Measurements from ENCODE around the gene CHD9.

GRCh38 chr16:53305743-53306142, 251.0 kb downstream of the CHD9 start:
- TF ChIP-seq POLR2AphosphoS5 (IDR thresholded peaks at IDR 0.05; ENCODE audit: low read depth, low read length) (no peak), REST (IDR thresholded peaks at IDR 0.05; ENCODE audit: insufficient read depth in 1 of 2, low read depth in 2 of 2, low read length in 2 of 2) (no peak), TAF1 (IDR thresholded peaks at IDR 0.05; ENCODE audit: borderline replicate concordance, insufficient read depth, low read length) (no peak), SIN3A (IDR thresholded peaks at IDR 0.05; ENCODE audit: borderline replicate concordance, insufficient read depth, low read length) (no peak), FOXP2 (optimal IDR thresholded peaks at IDR 0.05; ENCODE audit: borderline replicate concordance, extremely low read depth, extremely low read length, insufficient read depth) (no peak)

Measured in PFSK-1 (cell line).